HG02840 (cell line): ENCODE results near the gene IKBKG.
"Not testable (repeated sequence)": the region's sequence is repeated elsewhere in the genome, so short reads cannot be mapped to it uniquely, and the experiment has no call there.

ENCODE experiments used
- ATAC-seq: cut with Tn5 transposase; IDR thresholded peaks from one replicate; pipeline ENCODE4 v1.9.1; 2021; ENCODE audit warnings: mild to moderate bottlenecking, moderate library complexity, moderate number of reproducible peaks; ENCODE audit not compliant: unreplicated experiment, low FRiP score

IKBKG gene, protein sequence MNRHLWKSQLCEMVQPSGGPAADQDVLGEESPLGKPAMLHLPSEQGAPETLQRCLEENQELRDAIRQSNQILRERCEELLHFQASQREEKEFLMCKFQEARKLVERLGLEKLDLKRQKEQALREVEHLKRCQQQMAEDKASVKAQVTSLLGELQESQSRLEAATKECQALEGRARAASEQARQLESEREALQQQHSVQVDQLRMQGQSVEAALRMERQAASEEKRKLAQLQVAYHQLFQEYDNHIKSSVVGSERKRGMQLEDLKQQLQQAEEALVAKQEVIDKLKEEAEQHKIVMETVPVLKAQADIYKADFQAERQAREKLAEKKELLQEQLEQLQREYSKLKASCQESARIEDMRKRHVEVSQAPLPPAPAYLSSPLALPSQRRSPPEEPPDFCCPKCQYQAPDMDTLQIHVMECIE

GRCh38 chrX:154547245-154548027 is at the start of gene IKBKG:
IKBKG (plus strand) TSS chrX:154547620; CDS start chrX:154552003, 4,383 bp downstream.
- ATAC-seq, result peak; percentile 86

- not testable (repeated sequence) for ATAC-seq
Measured at GRCh38 chrX:154501423-154501822, 46.0 kb upstream of the IKBKG start.

- no peak for ATAC-seq
Measured at GRCh38 chrX:154502098-154502497, 45.3 kb upstream of the IKBKG start.

DNA sequence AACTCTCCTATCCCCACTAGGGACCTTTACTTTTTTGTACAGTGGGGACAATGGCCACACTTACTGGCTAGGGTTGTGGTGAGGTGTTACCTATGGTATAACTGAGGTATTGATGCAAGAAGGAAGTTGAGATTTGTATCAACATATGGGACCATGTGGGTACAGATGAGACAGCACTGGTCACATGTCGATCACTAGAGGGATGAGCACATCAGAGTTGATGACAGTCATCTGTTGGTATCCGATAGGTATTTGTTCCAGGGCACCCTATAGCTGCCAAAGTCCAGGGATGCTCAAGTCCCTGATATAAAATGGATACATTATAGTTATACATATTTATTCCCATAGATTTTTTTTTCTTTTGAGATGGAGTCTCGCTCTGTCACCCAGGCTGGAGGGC is 44.4 kb upstream of the IKBKG start:
- no peak for ATAC-seq

DNA sequence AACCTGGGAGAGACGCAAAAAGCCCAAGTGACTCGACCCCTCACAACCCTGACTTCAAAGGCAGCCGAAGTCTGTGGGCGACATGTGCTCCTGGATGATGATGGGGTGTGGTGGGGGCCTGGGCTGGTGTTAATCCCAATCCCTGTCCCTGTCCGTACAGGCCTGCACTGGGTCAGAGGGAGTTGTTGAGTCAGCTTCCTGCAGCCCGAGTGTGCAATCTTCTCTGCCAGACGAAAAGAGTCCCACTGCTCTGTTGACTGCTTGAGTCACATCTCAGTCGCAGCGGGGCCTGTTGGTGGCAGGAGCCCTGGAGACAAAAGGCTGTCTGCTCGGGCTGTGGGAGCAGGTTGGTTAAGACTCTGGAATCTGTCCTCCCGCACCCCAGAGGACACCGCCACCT is 41.7 kb upstream of the IKBKG start:
- ATAC-seq, result no peak

DNA sequence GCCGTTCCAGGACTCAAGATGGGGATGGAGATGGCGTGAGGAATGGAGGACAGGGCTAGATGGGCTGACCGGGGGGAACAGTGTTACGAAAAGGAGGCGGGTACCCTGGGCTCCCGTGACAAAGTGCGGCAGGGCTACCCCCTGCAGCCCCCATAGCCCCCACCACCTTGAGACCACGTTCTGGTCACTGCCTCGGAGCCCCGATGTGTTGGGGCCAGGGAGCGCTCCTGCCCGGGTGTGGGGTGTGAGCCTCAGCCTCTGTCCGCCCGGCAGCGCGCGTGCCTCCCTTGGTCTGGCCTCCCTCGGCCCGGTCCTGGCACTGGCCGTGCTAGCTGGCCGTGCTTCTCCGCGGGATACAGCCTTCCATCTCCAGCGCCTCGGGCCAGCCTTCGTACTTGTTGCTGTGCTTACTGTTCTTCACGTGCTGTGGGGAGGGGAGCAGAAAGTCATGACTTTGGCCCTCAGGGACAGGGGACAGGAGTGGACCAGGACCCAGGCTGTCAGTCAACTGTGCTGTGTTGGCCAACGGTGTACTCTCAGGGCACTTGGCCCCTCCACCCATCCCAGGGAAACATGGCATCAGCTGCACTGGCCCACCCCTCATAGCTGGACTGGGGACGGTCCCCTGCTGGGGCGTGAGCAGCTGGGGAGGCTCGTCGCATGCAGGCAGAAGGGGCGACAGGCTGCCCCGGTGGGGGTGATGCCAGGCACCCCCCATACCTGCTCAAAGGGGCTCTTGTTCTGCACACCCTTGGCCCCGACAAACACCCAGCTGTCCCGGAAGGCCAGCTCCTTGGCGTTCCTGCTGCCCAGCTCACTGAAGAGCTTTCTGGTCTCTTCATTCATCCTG is 40.7 kb upstream of the IKBKG start:
- ATAC-seq, result no peak

- no peak for ATAC-seq
Measured at GRCh38 chrX:154507673-154508383, 39.6 kb upstream of the IKBKG start.

DNA sequence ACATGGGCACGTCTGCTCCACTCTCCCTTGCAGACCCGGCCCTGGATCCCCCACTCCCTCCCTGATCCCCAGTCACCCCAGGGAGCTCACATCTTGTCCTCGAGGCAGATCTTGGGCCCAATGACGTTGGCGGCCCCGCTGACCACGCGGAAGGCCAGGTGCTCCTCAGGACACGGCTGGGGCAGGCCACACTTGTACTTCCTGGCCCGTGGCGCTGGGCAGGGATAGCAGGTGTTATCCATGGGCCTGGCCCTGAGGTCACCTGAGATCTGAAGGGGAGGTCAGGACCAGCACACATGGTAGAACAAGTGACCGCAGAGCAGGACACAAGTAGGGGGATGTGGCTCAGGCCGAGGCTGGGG is 39.1 kb upstream of the IKBKG start:
- ATAC-seq, result no peak

DNA sequence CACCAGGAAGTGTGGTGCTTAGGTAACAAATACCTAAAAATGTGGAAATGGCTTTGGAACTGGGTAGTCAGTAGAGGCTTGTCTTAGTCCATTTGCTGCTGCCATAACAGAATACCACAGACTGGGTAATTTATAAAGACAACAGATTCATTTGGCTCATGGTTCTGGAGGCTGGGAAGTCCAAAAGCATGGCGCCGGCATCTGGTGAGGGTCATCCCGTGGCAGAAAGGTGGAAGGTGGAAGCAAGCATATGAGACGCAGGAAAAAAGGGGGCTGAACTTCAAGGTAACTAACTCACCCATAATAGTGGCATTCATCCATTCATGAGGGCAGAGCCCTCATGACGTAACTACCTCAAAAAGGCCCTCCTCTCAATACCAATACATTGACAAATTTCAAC is 38.0 kb upstream of the IKBKG start:
- ATAC-seq, result no peak

DNA sequence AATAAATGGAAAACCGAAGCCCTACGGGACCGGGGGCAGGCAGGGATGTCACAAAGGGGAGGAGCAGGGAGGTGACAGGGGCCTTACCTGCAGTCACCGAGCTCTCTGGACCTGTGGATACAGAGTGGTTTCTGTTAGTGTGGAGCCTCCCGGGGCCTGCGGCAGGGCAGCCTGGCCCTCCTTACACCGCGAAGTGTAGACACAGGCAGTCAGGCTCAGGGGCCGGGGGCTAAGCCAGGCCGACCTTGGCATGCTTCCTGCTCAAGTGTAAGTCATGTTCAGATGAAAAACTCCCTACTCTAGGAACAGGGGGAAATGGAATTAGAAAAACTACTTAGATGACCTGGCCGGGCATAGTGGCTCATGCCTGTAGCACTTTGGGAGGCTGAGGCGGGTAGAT is 35.7 kb upstream of the IKBKG start:
- no peak for ATAC-seq

GRCh38 chrX:154512879-154513553 is 34.4 kb upstream of the IKBKG start:
- ATAC-seq, result no peak

DNA sequence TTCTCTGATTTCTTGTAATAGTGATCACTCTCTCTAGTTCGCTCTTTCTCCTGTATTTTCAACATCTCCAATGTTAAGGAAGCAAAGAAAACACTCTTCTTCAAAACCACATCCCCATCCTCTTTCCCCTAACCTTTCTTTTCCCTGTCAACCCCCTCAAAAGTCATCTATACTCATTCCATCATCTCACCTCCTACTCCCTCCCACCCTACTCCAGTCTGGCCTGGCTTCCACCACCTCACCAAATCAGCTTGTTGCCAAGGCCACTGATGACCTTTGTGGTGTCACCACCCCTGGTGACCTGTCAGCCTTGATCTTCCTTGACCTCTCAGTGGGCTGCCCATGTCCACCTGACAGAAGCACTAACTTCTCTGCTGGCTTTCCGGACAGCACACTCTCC is 33.7 kb upstream of the IKBKG start:
- no peak for ATAC-seq

- no peak for ATAC-seq
Measured at GRCh38 chrX:154515090-154515965, 32.1 kb upstream of the IKBKG start.

DNA sequence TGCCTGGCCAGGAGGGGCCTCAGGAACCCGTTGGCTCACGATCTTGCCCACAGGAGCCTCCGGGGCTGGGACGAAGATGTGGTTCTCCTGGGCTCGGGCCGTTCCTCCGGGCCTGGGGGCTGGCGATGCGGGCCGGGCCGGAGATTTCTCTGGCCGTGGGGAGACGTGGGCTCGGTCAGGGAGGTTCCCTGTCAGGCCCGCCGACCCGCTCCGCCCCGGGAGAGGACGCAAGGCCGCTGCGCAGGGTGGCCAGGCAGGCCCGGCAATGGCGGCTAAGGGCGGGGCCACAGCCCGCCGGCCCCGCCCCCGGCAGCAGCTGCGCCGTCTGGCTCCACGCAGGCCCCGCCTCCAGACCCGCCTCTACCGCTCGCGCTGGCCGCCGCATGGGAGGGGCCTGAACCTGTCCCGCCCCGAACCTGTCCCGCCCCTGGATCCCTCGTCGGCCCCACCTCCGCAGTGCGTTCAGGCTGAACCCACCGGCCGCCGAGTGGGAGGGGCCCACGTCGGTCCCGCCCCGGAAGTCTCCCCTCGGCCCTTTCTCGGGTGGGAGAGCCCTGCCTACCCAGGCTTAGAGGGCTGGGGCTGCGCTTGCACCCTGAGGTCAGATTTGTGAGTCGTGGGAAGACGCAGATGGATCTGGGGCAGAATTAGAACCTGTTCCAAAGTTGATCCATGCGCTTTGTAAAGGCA is 31.3 kb upstream of the IKBKG start, which contains the start of gene FAM3A:
Gene FAM3A, minus strand, starts transcription at position 267 of the 690 bp plus-strand sequence. CDS start 460 bp downstream, outside the sequence.
- peak; percentile 85 for ATAC-seq

DNA sequence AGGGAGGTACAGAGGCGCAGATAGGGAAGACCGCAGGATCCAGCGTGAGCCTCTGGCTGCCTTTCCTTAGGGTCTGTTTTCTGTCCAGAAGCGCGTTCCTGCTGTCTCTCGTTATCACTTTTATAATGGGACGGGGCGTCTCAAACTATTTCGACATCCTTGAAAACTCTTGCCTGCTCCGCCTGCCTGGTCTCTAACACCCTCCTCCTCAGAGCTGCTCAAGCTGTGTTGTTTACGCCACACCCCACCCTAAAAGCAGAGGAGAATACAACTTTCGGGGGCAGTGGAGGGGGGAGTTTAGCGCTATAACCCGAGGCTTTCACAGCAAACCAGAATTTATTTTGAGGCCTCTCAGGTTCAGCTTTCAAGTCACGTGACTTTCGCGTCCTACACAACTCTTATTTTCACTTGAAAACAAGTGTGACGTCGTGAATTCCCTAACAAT is 30.7 kb upstream of the IKBKG start:
- no peak for ATAC-seq

DNA sequence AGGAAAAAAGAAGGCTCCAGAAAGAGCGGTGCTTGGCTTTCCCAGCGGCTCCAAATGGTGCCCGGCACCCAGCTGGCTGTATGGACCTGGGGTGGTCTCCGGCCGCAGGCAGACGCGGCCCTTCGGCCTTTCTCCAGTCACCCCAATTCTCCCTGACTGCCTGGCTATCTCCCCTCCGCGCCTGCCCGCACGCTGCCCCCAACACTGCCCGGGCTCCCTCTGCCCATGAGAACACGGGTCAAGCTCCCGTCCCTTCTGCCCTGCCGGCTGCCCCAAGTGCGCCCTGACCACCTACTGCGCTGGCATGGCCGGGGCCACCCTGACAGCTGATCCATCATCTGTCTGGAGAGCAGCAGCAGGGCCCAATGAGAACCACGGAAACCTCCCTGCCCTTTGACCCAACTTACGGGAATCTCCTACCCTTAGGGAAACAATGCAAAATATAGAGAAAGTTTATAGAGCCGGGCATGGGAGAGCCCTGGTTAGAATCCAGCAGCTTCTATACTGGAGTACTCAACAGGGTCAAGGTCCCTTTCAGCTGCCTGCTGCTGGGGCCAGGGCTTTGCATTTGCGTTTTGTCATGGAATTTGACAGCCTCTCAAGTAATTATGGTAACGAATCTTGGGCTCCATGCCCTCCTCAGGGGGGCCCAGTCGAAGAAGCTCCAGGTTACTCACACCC is 30.2 kb upstream of the IKBKG start:
- ATAC-seq, result no peak

- no peak for ATAC-seq
Measured at GRCh38 chrX:154519389-154519788, 28.0 kb upstream of the IKBKG start.
